Measurements from ENCODE around the gene CDYL2.

DNA sequence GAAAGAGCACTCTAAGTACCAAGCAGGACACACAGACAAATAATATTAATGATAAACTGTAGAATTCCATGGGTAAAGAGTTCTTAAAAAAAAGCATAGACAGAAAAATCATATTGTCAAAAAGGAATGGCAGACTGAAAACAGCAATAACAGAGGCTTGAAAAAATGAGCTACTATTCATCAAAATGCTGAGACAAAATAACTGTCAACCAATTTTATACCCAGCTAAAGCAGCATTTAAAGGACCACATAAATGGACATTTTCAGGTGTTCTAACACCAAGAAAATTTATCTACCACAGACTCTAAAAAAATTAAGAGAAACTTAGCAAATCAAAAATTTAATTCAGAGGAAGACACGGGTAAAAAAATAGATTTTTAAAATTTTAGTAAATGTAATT, 144.5 kb downstream of the CDYL2 start:
- no peak for TF ChIP-seq POLR2A (IDR thresholded peaks at IDR 0.05)
- TF ChIP-seq, protein P1, sequence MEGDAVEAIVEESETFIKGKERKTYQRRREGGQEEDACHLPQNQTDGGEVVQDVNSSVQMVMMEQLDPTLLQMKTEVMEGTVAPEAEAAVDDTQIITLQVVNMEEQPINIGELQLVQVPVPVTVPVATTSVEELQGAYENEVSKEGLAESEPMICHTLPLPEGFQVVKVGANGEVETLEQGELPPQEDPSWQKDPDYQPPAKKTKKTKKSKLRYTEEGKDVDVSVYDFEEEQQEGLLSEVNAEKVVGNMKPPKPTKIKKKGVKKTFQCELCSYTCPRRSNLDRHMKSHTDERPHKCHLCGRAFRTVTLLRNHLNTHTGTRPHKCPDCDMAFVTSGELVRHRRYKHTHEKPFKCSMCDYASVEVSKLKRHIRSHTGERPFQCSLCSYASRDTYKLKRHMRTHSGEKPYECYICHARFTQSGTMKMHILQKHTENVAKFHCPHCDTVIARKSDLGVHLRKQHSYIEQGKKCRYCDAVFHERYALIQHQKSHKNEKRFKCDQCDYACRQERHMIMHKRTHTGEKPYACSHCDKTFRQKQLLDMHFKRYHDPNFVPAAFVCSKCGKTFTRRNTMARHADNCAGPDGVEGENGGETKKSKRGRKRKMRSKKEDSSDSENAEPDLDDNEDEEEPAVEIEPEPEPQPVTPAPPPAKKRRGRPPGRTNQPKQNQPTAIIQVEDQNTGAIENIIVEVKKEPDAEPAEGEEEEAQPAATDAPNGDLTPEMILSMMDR (IDR thresholded peaks at IDR 0.05), result no peak
- TF ChIP-seq EP300 (IDR thresholded peaks at IDR 0.05), result no peak

All from stomach (tissue), 4 donors.